ENCODE results near the gene FBN2. TPM values are rescaled to one million over a fixed set of nuclear protein-coding genes. Genes with fewer than 3 reads are reported as not detected.

FBN2 gene
- total and polyA plus RNA-seq, 2 experiments from 2014 or later = 15.2 to 63.2 TPM

DNA sequence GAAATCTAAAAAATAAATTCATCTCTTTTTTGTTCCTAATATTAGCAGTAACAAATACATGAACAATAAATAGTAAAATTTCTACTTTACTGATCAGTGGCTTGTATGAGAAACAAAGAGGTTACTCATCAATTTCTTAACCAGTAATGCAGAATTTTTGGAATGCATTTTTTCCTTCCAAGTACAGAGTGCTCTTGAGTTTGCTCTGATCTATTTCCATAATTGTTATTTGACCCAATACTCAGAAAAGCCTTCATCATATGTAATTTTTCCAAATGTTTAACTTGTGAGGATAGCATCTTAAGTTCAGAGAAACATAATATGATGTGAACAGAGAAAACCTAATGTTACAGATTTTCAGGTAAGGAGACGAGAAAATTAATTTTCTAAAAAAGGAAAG is 47.3 kb downstream of the FBN2 start:
- no peaks in the 10 kb centered on the region for H3K79me2 ChIP-seq (ENCODE audit: insufficient read depth)
- no peaks in the 10 kb centered on the region for H3K9me3 ChIP-seq (ENCODE audit: low read depth)
- H3K4me1 ChIP-seq (ENCODE audit: insufficient read depth) = no peaks in the 10 kb centered on the region
- TF ChIP-seq EZH2 (IDR thresholded peaks at IDR 0.05; ENCODE audit: insufficient read depth, poor library complexity, severe bottlenecking) (no peak), EZH2phosphoT487 (IDR thresholded peaks at IDR 0.05; ENCODE audit: insufficient read depth, low read depth) (no peak)
- no peaks in the 10 kb centered on the region for H4K20me1 ChIP-seq (ENCODE audit: insufficient read depth)
- 40 to 50% methylated on average over 1 of the region's 1 CpG for WGBS, 2 experiments (ENCODE audit: low coverage in 1 of 2, low lambda C conversion rate in 2 of 2, missing lambda C conversion rate in 2 of 2)
- H3K4me3 ChIP-seq = no peak overlapping the region
- H3K4me2 ChIP-seq (ENCODE audit: unreplicated experiment) = no peak overlapping the region
- H3K9ac ChIP-seq = no peak overlapping the region
- no peaks in the 10 kb centered on the region for H3F3A ChIP-seq (ENCODE audit: insufficient read depth)
- no peaks in the 10 kb centered on the region for H3K9me2 ChIP-seq (ENCODE audit: insufficient read depth)
- in situ Hi-C loops (cut with MboI) = loop anchor here (10.0 kb wide), 1 partner anchor 276 kb away; no protein-coding TSS in a partner anchor
- peak; percentile 32 for DNase-seq
- H3K27me3 ChIP-seq (replicated peaks; ENCODE audit: insufficient read depth) = no peaks in the 10 kb centered on the region
- no peaks in the 10 kb centered on the region for H3K36me3 ChIP-seq (ENCODE audit: low read depth)
- no peak overlapping the region for H2AFZ ChIP-seq
- no peak overlapping the region for H3K27ac ChIP-seq

DNA sequence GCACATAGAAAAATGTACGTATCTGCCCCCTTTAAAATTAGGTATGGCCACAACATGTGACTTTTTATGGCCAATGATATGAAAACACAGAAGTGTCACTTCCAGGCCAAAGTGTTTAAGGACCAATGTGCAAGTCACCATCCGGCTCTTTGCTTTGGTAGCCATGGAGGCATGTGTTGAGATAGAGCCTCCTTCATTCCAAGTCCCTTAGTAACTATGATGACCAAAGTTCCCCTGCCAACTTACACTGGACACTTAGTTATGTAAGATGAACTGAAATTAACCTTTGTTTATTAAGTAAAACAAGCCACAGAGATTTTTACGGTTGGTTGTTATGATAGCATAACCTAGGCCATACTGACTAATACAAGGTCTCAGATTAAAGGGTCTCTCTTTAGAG is 51.0 kb downstream of the FBN2 start:
- in situ Hi-C loops (cut with MboI) = no loop called here
- no peaks in the 10 kb centered on the region for H3K79me2 ChIP-seq (ENCODE audit: insufficient read depth)
- no peak overlapping the region for H3K27ac ChIP-seq
- H4K20me1 ChIP-seq (ENCODE audit: insufficient read depth) = no peaks in the 10 kb centered on the region
- H3F3A ChIP-seq (ENCODE audit: insufficient read depth) = no peaks in the 10 kb centered on the region
- DNase-seq = peak; percentile 22
- H3K36me3 ChIP-seq (ENCODE audit: low read depth) = no peaks in the 10 kb centered on the region
- H3K9me2 ChIP-seq (ENCODE audit: insufficient read depth) = no peaks in the 10 kb centered on the region
- 68% methylated on average over 3 of the region's 3 CpGs for WGBS, 2 experiments (ENCODE audit: low coverage in 1 of 2, low lambda C conversion rate in 2 of 2, missing lambda C conversion rate in 2 of 2)
- H2AFZ ChIP-seq = no peak overlapping the region
- H3K4me1 ChIP-seq (ENCODE audit: insufficient read depth) = no peaks in the 10 kb centered on the region
- H3K4me3 ChIP-seq = no peak overlapping the region
- TF ChIP-seq EZH2phosphoT487 (IDR thresholded peaks at IDR 0.05; ENCODE audit: insufficient read depth, low read depth) = no peak
- H3K4me2 ChIP-seq (ENCODE audit: unreplicated experiment) = no peak overlapping the region
- H3K9me3 ChIP-seq (ENCODE audit: low read depth) = no peaks in the 10 kb centered on the region
- no peaks in the 10 kb centered on the region for H3K27me3 ChIP-seq (replicated peaks; ENCODE audit: insufficient read depth)
- no peak overlapping the region for H3K9ac ChIP-seq

DNA sequence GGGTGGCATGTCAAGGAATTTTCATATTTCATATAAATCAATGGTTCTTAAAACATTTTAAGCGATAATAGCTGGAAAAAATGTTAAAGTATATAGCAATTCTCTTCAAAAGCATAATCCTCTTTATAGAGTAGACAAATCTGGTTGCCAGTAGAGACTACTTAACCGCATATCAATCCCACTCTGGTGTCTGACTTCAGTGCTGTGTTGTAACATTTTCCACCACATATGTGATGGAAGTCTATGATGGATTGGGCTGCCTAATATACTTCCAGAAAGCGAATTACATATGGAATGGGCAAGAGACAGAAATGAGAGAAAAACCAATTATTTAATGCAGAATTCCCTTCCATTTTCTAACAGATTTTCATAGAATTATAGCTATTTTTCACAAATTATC is 54.3 kb downstream of the FBN2 start:
- Histone ChIP-seq H3K79me2 (ENCODE audit: insufficient read depth) (no peaks in the 10 kb centered on the region), H2AFZ (no peak overlapping the region), H4K20me1 (ENCODE audit: insufficient read depth) (no peaks in the 10 kb centered on the region), H3K4me2 (ENCODE audit: unreplicated experiment) (no peak overlapping the region), H3K27ac (no peak overlapping the region), H3K36me3 (ENCODE audit: low read depth) (no peaks in the 10 kb centered on the region), H3F3A (ENCODE audit: insufficient read depth) (no peaks in the 10 kb centered on the region), H3K9me2 (ENCODE audit: insufficient read depth) (no peaks in the 10 kb centered on the region), H3K27me3 (replicated peaks; ENCODE audit: insufficient read depth) (no peaks in the 10 kb centered on the region), H3K4me1 (ENCODE audit: insufficient read depth) (no peaks in the 10 kb centered on the region), H3K9me3 (ENCODE audit: low read depth) (no peaks in the 10 kb centered on the region), H3K4me3 (no peak overlapping the region), H3K9ac (no peak overlapping the region)
- no peak for DNase-seq
- in situ Hi-C loops (cut with MboI) = no loop called here
- WGBS, 2 experiments (ENCODE audit: low coverage in 1 of 2, low lambda C conversion rate in 2 of 2, missing lambda C conversion rate in 2 of 2) = 44 to 57% methylated on average over 3 of the region's 3 CpGs
- TF ChIP-seq EZH2phosphoT487 (IDR thresholded peaks at IDR 0.05; ENCODE audit: insufficient read depth, low read depth) (no peak), EZH2 (IDR thresholded peaks at IDR 0.05; ENCODE audit: insufficient read depth, poor library complexity, severe bottlenecking) (no peak)

DNA sequence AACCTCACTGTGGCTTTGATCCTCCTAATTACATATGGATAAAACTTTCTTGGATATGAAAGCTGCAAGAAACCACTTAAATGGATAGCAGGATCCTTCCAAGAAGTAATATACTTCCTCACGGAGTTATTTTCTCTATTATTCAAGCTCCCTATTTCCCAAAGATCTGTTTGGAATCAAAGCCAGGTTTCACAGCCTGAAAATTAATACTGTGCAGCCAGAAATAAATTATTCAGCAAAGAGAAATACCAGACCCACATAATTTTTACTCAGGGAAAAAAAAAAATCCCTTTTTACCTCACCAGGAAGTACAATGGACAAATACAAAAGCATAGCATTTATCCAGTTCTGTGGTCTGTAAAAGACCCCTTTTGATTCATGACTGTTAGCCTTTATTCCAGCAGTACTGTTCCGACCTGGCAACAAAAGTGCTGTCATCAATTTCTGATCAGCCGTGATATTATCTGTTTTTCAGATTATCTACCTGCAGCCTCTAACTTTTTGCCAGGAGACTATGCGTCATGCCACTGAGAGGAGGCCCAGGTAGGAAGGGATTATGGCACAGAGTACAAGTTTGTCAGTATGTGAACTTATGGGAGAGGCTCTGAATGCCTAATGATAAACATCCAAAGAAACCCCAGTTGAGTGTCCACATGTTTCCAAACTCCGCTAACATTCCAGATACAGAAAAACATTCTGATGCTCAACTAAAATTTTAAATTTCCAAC is 57.0 kb downstream of the FBN2 start:
- H4K20me1 ChIP-seq (ENCODE audit: insufficient read depth) = no peaks in the 10 kb centered on the region
- no peak overlapping the region for H3K27ac ChIP-seq
- no peak for DNase-seq
- H3F3A ChIP-seq (ENCODE audit: insufficient read depth) = no peaks in the 10 kb centered on the region
- no peak overlapping the region for H3K4me3 ChIP-seq
- no peak overlapping the region for H3K4me2 ChIP-seq (ENCODE audit: unreplicated experiment)
- no peaks in the 10 kb centered on the region for H3K79me2 ChIP-seq (ENCODE audit: insufficient read depth)
- H3K9me2 ChIP-seq (ENCODE audit: insufficient read depth) = no peaks in the 10 kb centered on the region
- TF ChIP-seq EZH2 (IDR thresholded peaks at IDR 0.05; ENCODE audit: insufficient read depth, poor library complexity, severe bottlenecking) (no peak), EZH2phosphoT487 (IDR thresholded peaks at IDR 0.05; ENCODE audit: insufficient read depth, low read depth) (no peak)
- in situ Hi-C loops (cut with MboI) = no loop called here
- WGBS, 2 experiments (ENCODE audit: low coverage in 1 of 2, low lambda C conversion rate in 2 of 2, missing lambda C conversion rate in 2 of 2) = 19 to 21% methylated on average over 5 of the region's 5 CpGs
- no peaks in the 10 kb centered on the region for H3K9me3 ChIP-seq (ENCODE audit: low read depth)
- no peak overlapping the region for H3K9ac ChIP-seq
- no peaks in the 10 kb centered on the region for H3K27me3 ChIP-seq (replicated peaks; ENCODE audit: insufficient read depth)
- H3K4me1 ChIP-seq (ENCODE audit: insufficient read depth) = no peaks in the 10 kb centered on the region
- no peaks in the 10 kb centered on the region for H3K36me3 ChIP-seq (ENCODE audit: low read depth)
- H2AFZ ChIP-seq = no peak overlapping the region
